ENCODE data around the gene STAG2. TPM values are rescaled to one million over a fixed set of nuclear protein-coding genes. Genes with fewer than 3 reads are reported as not detected.
"Not testable (repeated sequence)": the region's sequence is repeated elsewhere in the genome, so short reads cannot be mapped to it uniquely, and the experiment has no call there.

STAG2 gene
- polyA plus RNA-seq, 4 donors, result 19.7 to 76.6 (median 27.3) TPM

GRCh38 chrX:123932055-123932454, 29.5 kb upstream of the STAG2 start:
- H3K9me3 ChIP-seq (ENCODE audit: control insufficient read depth in 2 of 2, insufficient read depth in 1 of 2, low read depth in 1 of 2, low read length in 1 of 2); H3K27me3 ChIP-seq (ENCODE audit: control insufficient read depth in 3 of 3, insufficient read depth in 3 of 3, low read length in 3 of 3); FAIRE-seq; H3K4me1 ChIP-seq (ENCODE audit: control insufficient read depth in 3 of 3, insufficient read depth in 2 of 3, low read depth in 1 of 3, low read length in 2 of 3); H3K27ac ChIP-seq (ENCODE audit: low read depth in 1 of 3, low read length in 2 of 3); DNase-seq; H3K4me3 ChIP-seq (ENCODE audit: low read depth in 1 of 3, low read length in 3 of 3); H3K36me3 ChIP-seq (ENCODE audit: control insufficient read depth in 3 of 3, insufficient read depth in 2 of 3, low read depth in 1 of 3, low read length in 3 of 3): not testable (repeated sequence)
- 60 to 73% (median 72%) methylated on average over 2 of the region's 2 CpGs for WGBS, 3 donors

DNA sequence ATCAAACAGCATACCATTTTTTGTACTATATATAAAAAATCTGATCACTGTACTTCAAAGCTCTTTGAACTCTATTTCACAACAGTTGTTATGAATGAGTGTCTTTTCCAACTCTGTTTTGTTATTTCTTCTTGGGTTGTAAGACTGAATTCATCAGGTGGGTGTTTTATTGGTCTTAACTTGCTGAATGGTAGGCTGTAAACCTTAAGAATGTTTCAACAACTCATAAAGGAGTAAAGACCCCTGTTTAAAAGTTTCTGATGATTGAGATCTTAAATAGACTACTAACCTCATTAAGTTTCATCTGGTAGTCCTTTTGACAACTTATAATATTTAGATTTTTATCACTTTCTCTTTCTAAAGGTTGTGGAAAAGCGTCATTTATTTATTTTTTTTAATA, 18.4 kb upstream of the STAG2 start:
- Histone ChIP-seq H3K27ac (ENCODE audit: low read depth in 1 of 3, low read length in 2 of 3) (no peak overlapping the region), H3K9me3 (ENCODE audit: control insufficient read depth in 2 of 2, insufficient read depth in 1 of 2, low read depth in 1 of 2, low read length in 1 of 2) (no peaks in the 10 kb centered on the region), H3K27me3 (ENCODE audit: control insufficient read depth in 3 of 3, insufficient read depth in 3 of 3, low read length in 3 of 3) (no peaks in the 10 kb centered on the region), H3K4me1 (ENCODE audit: control insufficient read depth in 3 of 3, insufficient read depth in 2 of 3, low read depth in 1 of 3, low read length in 2 of 3) (no peaks in the 10 kb centered on the region), H3K36me3 (ENCODE audit: control insufficient read depth in 3 of 3, insufficient read depth in 2 of 3, low read depth in 1 of 3, low read length in 3 of 3) (no peaks in the 10 kb centered on the region), H3K4me3 (ENCODE audit: low read depth in 1 of 3, low read length in 3 of 3) (no peak overlapping the region)
- FAIRE-seq (no peak), DNase-seq (no peak)
- WGBS, 3 donors, result 42 to 70% (median 65%) methylated on average over 1 of the region's 1 CpG

- Histone ChIP-seq H3K4me3 (ENCODE audit: low read depth in 1 of 3, low read length in 3 of 3) (no peak overlapping the region), H3K36me3 (ENCODE audit: control insufficient read depth in 3 of 3, insufficient read depth in 2 of 3, low read depth in 1 of 3, low read length in 3 of 3) (no peaks in the 10 kb centered on the region), H3K9me3 (ENCODE audit: control insufficient read depth in 2 of 2, insufficient read depth in 1 of 2, low read depth in 1 of 2, low read length in 1 of 2) (no peaks in the 10 kb centered on the region), H3K27ac (ENCODE audit: low read depth in 1 of 3, low read length in 2 of 3) (no peak overlapping the region), H3K27me3 (ENCODE audit: control insufficient read depth in 3 of 3, insufficient read depth in 3 of 3, low read length in 3 of 3) (no peaks in the 10 kb centered on the region), H3K4me1 (ENCODE audit: control insufficient read depth in 3 of 3, insufficient read depth in 2 of 3, low read depth in 1 of 3, low read length in 2 of 3) (no peaks in the 10 kb centered on the region)
- DNase-seq, result no peak
- no peak for FAIRE-seq
- 39 to 48% (median 45%) methylated on average over 2 of the region's 2 CpGs for WGBS, 3 donors
Observed at GRCh38 chrX:123943488-123943887, 18.0 kb upstream of the STAG2 start.

DNA sequence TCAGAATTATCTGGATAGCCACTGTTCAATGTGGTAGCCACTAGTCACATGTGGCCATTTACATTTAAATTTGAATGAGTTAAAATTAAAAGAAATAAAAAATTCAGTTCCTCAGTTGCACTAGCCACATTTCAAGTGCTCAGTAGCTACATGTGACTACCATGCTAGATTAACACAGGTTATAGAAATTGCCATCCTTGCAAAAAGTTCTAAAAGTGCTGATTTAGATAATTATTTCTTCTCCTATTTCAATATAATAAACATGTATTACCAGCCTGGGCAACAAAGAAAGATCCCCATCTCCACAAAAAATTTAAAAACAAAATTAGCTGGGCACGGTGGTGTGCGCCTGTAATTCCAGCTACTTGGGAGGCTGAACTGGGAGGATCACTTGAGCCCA, 11.7 kb upstream of the STAG2 start:
- H3K27ac ChIP-seq (ENCODE audit: low read depth in 1 of 3, low read length in 2 of 3), result no peak overlapping the region
- H3K4me3 ChIP-seq (ENCODE audit: low read depth in 1 of 3, low read length in 3 of 3), result no peak overlapping the region
- WGBS, 3 donors, result 88 to 98% (median 98%) methylated on average over 2 of the region's 2 CpGs
- no peaks in the 10 kb centered on the region for H3K27me3 ChIP-seq (ENCODE audit: control insufficient read depth in 3 of 3, insufficient read depth in 3 of 3, low read length in 3 of 3)
- H3K4me1 ChIP-seq (ENCODE audit: control insufficient read depth in 3 of 3, insufficient read depth in 2 of 3, low read depth in 1 of 3, low read length in 2 of 3), result peaks cover 0 to 6% (median 0%) of the 10 kb centered on the region in 3 donors
- no peaks in the 10 kb centered on the region for H3K36me3 ChIP-seq (ENCODE audit: control insufficient read depth in 3 of 3, insufficient read depth in 2 of 3, low read depth in 1 of 3, low read length in 3 of 3)
- H3K9me3 ChIP-seq (ENCODE audit: control insufficient read depth in 2 of 2, insufficient read depth in 1 of 2, low read depth in 1 of 2, low read length in 1 of 2), result peaks cover 0 to 3% of the 10 kb centered on the region in 2 donors
- no peak for FAIRE-seq
- no peak for DNase-seq

DNA sequence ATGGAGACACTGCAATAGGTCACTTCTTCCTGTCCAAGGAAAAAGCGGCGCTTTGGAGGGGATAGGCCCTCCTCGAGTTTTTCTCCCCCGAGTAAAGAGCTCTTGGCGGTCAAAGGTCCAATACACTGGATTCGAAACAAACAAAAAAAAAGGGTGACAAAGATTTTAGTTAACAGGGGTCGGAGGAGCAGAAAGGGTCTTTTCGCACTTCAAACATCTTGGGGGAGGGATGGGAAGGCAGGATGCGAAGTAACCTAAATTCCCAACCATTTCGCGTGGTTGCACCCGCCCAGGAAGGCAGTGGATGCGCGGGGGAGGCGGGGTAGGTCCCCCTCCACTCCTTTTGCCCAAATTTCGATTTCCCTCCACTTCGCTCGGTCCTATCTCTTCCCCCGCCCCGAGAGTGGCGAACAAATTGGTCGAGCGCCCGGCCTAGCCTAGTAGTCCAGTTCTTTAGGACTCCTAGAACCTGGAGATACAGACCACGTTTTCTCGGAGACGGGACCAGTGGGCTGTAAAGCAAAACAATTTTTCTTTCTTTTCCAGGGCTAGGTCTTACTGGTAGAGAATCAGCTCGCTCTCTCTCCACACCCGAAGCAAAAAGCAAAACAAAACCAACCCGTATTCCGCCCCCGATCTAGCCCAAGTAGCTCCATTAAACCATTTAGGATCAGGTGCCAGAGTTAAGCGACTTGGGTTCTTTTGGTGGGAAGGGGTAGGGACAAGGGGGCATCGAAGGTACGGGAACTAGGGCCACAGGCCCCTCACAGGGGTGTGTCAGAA, 2.0 kb upstream of the STAG2 start:
- DNase-seq (peak; percentile 37 to 58), FAIRE-seq (no peak)
- WGBS, 3 donors, result 2 to 31% (median 7%) methylated on average over 32 to 35 of the region's 35 CpGs
- peak overlapping the region; percentile 83 to 99 (median 98) for H3K27ac ChIP-seq (ENCODE audit: low read depth in 1 of 3, low read length in 2 of 3)
- H3K36me3 ChIP-seq (ENCODE audit: control insufficient read depth in 3 of 3, insufficient read depth in 2 of 3, low read depth in 1 of 3, low read length in 3 of 3), result no peaks in the 10 kb centered on the region
- H3K27me3 ChIP-seq (ENCODE audit: control insufficient read depth in 3 of 3, insufficient read depth in 3 of 3, low read length in 3 of 3), result no peaks in the 10 kb centered on the region
- no peaks in the 10 kb centered on the region for H3K9me3 ChIP-seq (ENCODE audit: control insufficient read depth in 2 of 2, insufficient read depth in 1 of 2, low read depth in 1 of 2, low read length in 1 of 2)
- H3K4me3 ChIP-seq (ENCODE audit: low read depth in 1 of 3, low read length in 3 of 3), result peak overlapping the region; percentile 30 to 87 (median 65)
- no peaks in the 10 kb centered on the region for H3K4me1 ChIP-seq (ENCODE audit: control insufficient read depth in 3 of 3, insufficient read depth in 2 of 3, low read depth in 1 of 3, low read length in 2 of 3)

DNA sequence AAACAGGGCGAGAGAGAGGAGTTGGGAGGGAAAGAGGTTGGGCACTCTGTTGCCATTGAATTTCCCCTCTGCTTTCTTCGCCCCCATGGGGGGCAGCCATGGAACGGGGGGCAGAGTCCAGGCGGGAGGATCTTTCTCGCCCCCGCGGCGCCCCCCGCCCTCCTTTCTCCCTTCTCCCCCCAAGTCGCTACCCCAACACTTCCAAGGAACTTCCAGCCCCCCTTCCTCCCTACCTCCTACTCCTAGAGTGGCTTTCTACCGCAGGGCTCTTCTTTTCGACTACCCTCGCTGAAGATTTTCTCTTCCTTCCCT, 594 bp upstream of the STAG2 start:
- H3K4me1 ChIP-seq (ENCODE audit: control insufficient read depth in 3 of 3, insufficient read depth in 2 of 3, low read depth in 1 of 3, low read length in 2 of 3), result no peaks in the 10 kb centered on the region
- FAIRE-seq (no peak), DNase-seq (no peak)
- peak overlapping the region; percentile 68 to 85 (median 76) for H3K4me3 ChIP-seq (ENCODE audit: low read depth in 1 of 3, low read length in 3 of 3)
- H3K9me3 ChIP-seq (ENCODE audit: control insufficient read depth in 2 of 2, insufficient read depth in 1 of 2, low read depth in 1 of 2, low read length in 1 of 2), result no peaks in the 10 kb centered on the region
- H3K27me3 ChIP-seq (ENCODE audit: control insufficient read depth in 3 of 3, insufficient read depth in 3 of 3, low read length in 3 of 3), result no peaks in the 10 kb centered on the region
- WGBS, 3 donors, result 0 to 40% (median 22%) methylated on average over 1 to 13 of the region's 13 CpGs
- no peaks in the 10 kb centered on the region for H3K36me3 ChIP-seq (ENCODE audit: control insufficient read depth in 3 of 3, insufficient read depth in 2 of 3, low read depth in 1 of 3, low read length in 3 of 3)
- peak overlapping the region; percentile 97 to 100 (median 97) for H3K27ac ChIP-seq (ENCODE audit: low read depth in 1 of 3, low read length in 2 of 3)

DNA sequence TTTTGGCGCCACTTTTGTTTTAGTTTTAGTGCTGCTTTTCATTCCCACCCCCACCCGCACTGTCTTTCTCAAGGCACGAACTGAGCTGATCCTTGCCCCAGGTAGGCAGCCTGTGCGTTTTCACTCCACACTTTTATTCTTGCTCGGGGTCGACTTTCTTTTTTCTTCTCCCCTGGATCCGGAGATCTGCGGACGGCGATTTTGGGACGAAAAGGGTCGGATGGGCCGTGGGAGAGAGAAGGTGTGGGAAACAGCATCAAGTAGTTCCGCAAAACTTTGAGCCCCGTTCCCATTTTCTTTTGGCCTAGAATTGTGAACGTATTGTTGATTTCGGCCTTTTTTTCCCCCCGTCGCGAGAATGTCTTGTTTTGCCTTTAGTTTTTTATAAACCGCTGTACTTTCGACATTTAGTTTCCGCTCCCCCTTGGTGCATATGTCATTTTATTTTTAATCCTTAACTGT, 531 bp downstream of the STAG2 start:
- no peaks in the 10 kb centered on the region for H3K27me3 ChIP-seq (ENCODE audit: control insufficient read depth in 3 of 3, insufficient read depth in 3 of 3, low read length in 3 of 3)
- H3K4me1 ChIP-seq (ENCODE audit: control insufficient read depth in 3 of 3, insufficient read depth in 2 of 3, low read depth in 1 of 3, low read length in 2 of 3), result no peaks in the 10 kb centered on the region
- H3K4me3 ChIP-seq (ENCODE audit: low read depth in 1 of 3, low read length in 3 of 3), result peak overlapping the region; percentile 68 to 85 (median 76)
- peak overlapping the region; percentile 91 to 100 (median 97) for H3K27ac ChIP-seq (ENCODE audit: low read depth in 1 of 3, low read length in 2 of 3)
- DNase-seq, result peak in 1 of 2 donors; percentile 40
- no peak for FAIRE-seq
- H3K36me3 ChIP-seq (ENCODE audit: control insufficient read depth in 3 of 3, insufficient read depth in 2 of 3, low read depth in 1 of 3, low read length in 3 of 3), result no peaks in the 10 kb centered on the region
- 0 to 42% (median 5%) methylated on average over 22 to 23 of the region's 23 CpGs for WGBS, 3 donors
- H3K9me3 ChIP-seq (ENCODE audit: control insufficient read depth in 2 of 2, insufficient read depth in 1 of 2, low read depth in 1 of 2, low read length in 1 of 2), result no peaks in the 10 kb centered on the region

DNA sequence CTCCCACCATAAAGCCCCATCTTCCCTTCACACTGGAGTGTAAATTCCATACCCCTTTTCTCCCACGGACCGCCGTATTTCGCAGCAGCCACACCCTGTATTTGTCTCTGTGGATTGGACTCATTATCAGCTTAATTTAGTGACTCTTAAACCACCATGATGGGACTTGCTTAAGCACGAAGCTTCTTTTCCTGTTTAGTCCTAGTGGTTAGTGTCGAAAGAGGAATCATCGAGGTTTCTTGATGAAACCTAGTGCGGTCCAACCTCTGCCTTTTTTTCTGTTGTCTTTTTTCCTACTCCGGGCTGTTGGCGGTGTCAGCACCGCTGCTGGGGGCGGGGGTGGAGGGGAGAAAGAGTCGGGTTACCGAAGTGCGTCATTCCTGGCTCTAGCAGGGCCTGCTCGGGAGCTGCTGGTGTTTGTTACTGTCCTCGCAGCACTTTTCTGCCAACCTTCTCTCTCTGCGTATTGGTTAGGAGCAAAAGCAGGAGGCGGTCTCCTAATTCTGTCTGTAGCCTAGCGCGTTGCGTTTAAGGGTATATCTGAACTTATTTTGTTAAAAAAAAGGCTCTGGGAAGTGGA, 1.4 kb downstream of the STAG2 start:
- peak; percentile 84 to 88 for DNase-seq
- FAIRE-seq, result no peak
- H3K27me3 ChIP-seq (ENCODE audit: control insufficient read depth in 3 of 3, insufficient read depth in 3 of 3, low read length in 3 of 3), result no peaks in the 10 kb centered on the region
- H3K4me3 ChIP-seq (ENCODE audit: low read depth in 1 of 3, low read length in 3 of 3), result peak overlapping the region; percentile 68 to 85 (median 76)
- no peaks in the 10 kb centered on the region for H3K4me1 ChIP-seq (ENCODE audit: control insufficient read depth in 3 of 3, insufficient read depth in 2 of 3, low read depth in 1 of 3, low read length in 2 of 3)
- H3K36me3 ChIP-seq (ENCODE audit: control insufficient read depth in 3 of 3, insufficient read depth in 2 of 3, low read depth in 1 of 3, low read length in 3 of 3), result no peaks in the 10 kb centered on the region
- peak overlapping the region; percentile 91 to 100 (median 97) for H3K27ac ChIP-seq (ENCODE audit: low read depth in 1 of 3, low read length in 2 of 3)
- no peaks in the 10 kb centered on the region for H3K9me3 ChIP-seq (ENCODE audit: control insufficient read depth in 2 of 2, insufficient read depth in 1 of 2, low read depth in 1 of 2, low read length in 1 of 2)
- WGBS, 3 donors, result 0 to 35% (median 7%) methylated on average over 22 of the region's 22 CpGs
